GM18508 (cell line): ENCODE results near the gene PLXNA4.

Experiments used
- ATAC-seq: cut with Tn5 transposase; IDR thresholded peaks from one replicate; pipeline ENCODE4 v1.9.1; 2021; ENCODE audit warnings: moderate number of reproducible peaks; ENCODE audit not compliant: insufficient read depth, unreplicated experiment

PLXNA4 gene

DNA sequence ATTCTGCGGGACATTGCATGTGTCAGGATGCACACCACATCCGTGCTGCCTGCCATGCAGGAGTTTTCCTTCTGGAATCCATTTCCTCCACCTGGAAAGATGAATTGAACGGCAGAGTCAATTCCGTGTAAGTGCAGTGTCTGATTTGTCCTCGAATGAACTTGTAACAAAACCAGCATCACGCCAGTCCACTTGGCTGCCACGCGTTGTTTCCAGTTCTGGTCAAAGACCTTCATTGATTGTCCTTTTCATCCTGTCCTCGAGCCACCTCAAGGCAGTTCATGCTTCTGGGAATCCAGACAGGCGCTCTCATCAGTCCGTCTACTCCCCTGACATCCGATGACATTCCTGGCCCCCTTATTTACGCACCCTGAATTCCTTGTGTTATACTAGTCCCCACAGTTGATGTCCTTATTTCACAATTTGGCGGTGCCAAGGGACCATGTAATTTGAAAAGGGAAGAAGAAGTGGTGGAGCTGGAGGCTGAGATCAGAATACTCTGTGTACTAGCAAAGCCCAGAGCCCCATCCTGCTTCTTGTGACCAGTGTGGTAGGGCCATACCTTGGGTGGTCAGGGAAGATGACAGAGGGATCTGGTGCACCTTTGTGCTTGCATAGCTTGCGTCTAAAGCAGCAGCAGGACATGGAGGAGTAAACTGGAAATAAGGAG, 502.2 kb downstream of the PLXNA4 start:
- no peak for ATAC-seq
